Stimulated activated naive CD4-positive, alpha-beta T cell treated with Interleukin-2 at 50 U/mL for 16 hours (primary cell): ENCODE data around the gene RYR3.
"Not testable (repeated sequence)": the region's sequence is repeated elsewhere in the genome, so short reads cannot be mapped to it uniquely, and the experiment has no call there.

Source experiments
- DNase-seq: peaks from one replicate; lab custom pipeline; 2025; lab: John Stamatoyannopoulos, UW

RYR3 gene

DNA sequence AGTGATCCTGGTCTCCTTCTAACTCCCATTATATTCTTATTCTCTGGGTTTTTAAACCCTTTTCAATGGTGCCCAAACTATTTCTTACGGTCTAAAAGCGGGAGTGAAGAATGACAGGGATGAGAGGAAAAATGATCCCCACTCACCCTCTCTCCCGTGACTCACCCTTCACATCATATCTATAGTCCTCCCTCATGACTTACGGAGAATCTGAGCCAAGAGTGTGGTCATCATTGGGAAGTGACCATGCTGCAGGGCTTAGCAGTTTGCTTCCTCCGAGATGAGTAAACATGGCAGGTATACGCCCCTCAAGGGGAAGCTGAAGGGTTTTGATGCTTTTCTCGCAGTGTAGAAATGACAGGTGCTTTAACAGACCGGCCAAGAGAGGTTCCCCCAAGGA, 274.0 kb downstream of the RYR3 start:
- DNase-seq = no peak

DNA sequence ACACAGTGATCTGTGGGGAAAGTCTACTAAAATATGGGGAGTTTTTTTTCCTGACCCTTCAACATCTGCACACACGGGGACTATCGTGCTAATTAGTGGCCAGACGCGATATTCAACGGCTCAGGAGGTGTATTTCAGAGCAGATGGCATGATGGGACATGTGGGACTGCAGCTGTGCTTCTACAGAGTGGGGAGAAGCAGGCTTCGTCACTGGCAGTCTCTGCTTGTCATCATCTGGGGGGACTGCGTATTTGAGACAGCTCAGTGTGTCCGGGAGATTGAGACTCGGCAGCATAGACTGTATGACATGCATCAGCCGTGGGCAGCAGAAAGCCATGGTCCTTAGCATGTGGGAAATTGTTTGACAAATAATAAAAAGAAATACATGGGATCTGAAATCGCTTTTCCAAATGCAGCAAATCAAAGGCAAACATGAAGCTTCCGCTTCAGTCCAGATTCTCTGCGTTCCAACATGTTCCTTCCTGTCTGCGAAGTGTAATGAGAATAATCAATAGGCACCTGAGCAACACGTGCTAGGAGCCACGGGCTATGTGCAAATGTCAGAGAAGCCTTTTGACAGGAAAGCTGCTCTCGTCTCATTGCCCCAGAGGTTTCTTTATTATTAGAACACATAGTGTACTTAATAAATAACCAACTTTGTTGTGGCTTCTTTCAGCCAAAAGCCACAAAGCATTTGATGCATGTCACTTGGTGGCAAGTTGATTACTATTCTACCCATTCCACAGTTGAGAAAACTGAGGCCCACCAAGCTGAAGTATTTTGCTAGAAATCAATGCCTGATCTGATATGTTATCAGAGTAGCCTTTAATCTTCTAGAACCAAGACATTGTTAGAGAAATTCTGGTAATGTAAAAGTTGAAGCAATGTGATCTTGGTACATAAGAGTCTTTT, 276.3 kb downstream of the RYR3 start:
- no peak for DNase-seq

GRCh38 chr15:33587773-33588172, 277.0 kb downstream of the RYR3 start:
- DNase-seq = no peak

DNA sequence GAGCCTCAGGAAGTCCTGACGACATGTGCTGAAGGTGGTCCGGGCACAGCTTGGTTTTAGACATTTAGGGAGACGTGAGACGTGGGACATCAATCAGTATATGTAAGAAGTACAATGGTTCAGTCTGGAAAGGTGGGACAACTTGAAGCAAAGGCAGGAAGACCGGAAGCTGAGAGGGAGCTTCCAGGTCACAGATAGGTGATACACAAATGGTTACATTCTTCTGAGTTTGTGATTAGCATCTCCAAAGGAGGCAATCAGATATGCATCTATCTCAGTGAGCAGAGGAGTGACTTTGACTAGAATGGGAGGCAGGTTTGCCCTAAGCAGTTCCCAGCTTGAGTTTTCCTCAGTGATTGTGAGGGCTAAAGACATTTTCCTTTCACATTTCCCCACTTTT, 282.1 kb downstream of the RYR3 start:
- no peak for DNase-seq

DNA sequence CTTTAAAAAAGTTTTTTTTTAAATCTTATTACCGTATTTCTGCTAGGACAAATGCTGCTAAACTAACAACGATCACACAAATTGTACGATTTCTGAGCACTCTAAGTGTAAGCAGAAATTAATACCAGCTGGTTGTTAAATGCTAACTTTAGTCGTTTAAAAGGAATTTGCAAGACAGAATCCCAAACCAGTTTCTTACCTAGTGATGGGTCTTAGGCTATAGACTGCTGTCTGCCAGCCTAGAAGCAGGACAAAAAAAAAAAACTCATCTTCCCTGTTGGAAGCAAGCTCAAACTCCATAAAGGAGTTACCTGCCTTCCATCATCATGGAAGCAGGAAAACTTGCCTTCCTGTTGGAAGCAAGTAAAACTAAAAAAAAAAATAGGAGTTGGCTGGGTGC, 287.6 kb downstream of the RYR3 start:
- not testable (repeated sequence) for DNase-seq

GRCh38 chr15:33600212-33600611, 289.4 kb downstream of the RYR3 start:
- DNase-seq = no peak

DNA sequence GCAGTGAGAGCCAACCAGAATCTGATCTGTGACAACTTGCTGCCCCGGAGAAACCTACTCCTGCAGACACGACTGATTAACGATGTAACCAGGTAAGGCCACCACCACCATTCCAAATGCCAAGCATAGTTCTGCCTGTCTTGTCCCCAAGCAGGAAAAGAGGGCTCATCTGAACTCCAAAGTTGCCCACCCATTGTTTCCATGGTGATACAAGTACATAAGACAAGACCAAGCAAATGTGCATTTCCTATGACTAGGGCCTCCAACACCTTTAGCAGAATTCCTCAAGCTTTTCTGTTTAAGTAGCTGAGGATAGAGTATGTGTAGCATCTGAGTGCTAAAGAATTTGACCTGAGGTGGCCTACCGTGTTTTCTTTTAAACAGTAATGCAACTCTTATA, 290.7 kb downstream of the RYR3 start:
- DNase-seq = no peak

DNA sequence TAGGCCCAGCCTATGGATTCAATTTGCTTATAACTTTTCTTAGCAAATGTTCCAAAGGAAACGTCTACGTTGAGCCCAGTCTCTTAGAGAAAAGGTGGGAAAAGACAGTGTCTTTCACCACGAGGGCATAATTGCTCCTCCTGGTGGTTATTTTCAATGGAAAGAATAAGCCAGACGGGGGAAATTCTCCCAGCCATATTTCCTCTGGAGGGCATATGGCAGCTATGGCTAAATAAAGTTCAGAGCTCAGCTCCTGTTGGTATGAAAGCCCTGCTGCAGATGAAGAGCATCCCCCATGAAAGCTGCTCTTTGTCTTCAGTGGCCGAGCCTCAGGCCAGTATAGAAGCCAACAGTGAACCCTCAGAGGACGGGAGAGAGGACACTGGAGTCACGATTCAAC, 297.9 kb downstream of the RYR3 start:
- no peak for DNase-seq

GRCh38 chr15:33612721-33613304, 302.0 kb downstream of the RYR3 start:
- DNase-seq = no peak

- DNase-seq = no peak
Measured at GRCh38 chr15:33616475-33616874, 305.7 kb downstream of the RYR3 start.

DNA sequence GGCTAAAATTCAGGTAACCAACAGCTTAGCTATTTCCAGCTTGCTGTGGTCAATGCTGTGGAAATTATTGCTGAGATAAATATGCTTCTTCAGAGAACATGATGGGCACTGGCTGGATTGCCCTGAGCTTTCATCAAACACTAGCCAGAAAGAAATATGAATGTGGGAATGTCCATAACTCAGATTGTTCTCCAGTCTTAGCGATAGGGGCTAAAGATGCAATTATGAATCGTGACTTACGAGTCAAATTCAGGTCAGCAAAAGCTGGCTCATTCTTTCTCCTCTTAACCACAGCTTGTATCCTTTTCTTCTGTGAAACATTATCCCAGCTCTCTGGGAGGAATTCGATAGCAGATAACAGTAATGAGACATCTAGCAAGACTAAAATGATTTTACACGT, 307.6 kb downstream of the RYR3 start:
- DNase-seq = no peak

GRCh38 chr15:33621141-33621540, 310.4 kb downstream of the RYR3 start:
- DNase-seq = no peak

GRCh38 chr15:33623010-33623409, 312.2 kb downstream of the RYR3 start:
- DNase-seq = no peak

GRCh38 chr15:33624439-33624838, 313.7 kb downstream of the RYR3 start:
- DNase-seq = no peak

DNA sequence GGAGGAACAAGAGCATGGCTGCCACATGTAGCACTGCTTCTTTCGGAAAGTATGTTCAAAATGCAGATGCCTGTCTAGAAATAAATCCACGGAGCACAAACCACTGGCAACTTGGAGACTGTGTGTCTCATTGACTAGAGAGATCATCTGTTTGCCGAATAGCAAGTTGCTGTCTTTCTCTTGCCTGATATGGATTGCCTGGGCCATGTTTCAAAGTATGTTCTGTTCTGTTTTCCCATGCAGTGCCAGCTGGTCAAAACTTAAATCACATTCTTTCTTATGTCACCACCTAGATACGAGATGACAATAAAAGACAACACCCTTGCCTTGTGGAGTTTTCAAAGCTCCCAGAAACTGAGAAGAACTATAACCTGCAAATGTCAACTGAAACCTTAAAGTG, 318.9 kb downstream of the RYR3 start:
- no peak for DNase-seq

- DNase-seq = no peak
Measured at GRCh38 chr15:33636234-33636633, 325.5 kb downstream of the RYR3 start.

DNA sequence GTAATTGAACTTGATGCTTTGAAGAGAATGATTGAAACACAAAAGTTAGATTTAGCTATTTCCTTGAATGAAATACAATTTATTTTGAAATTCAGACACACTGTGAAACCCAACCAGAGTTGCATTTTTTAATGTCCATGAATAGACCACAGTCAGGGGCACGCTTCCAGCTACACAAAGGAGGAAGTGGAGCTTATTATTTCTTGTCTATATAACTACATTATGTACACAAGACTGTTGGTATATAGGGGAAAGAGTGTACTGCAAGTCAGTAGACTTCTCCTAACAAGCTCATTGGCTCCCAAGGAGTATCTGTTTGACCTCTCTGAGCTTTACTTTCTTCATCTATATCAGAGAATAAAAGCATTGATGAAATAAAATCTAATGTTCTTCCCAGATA, 326.2 kb downstream of the RYR3 start:
- DNase-seq = no peak

GRCh38 chr15:33638453-33638852, 327.7 kb downstream of the RYR3 start:
- no peak for DNase-seq

DNA sequence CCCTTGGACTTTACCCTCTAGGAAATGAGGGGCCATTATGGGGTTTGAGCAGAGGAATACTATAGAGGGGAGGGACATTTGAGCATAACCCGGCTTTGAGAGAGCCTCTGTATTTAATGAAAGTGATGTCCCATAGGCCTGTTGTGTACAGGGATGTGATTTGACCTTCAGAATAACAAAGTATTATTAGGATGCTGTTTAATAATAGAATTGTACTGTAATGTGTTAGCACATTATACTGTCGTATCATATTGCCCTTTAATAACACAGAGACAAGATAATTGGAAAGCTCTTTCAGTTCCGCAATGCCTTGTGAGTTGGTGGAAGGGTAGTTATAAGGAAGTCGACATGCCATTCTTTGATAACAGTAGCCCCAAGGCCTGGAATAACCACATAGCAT, 328.3 kb downstream of the RYR3 start:
- DNase-seq = no peak

DNA sequence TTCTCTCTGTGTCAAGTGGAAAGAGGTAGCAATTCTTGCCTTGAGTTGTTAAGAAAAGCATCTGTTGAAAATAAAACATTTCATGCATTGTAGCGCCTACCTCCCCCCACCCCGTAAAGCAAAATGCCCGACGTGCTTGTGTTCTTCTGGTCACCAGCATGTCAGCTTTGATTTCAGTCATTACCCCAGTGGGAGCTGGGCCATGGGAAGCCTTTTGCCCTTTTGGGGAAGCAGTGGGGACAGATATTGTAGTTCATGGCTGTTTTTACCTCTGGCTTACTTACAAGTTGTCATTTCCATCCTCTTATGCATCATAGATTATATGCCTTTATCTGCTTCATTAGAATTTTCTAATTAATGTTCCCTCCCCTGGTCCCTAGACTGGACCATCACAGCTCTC, 328.7 kb downstream of the RYR3 start:
- no peak for DNase-seq

- no peak for DNase-seq
Measured at GRCh38 chr15:33639978-33640377, 329.2 kb downstream of the RYR3 start.

DNA sequence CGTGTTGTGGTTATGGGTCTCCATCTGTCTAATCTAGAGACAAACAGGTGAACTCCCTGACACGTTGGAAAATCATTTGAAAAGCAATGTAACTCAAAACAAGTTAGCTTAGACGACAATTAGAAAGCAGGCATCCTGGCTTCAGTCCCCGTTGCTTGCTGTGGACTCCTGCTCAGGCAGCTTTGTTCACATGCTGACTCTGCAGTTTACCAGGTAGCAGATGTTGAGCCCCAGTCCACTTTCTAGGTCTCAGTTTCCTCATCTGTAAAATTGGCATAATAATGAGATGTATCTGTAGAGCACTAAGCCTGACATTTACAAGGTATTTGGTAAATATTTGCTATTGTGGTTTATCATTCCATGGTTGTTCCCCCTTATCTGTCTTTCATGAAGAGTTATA, 330.3 kb downstream of the RYR3 start:
- DNase-seq = no peak

DNA sequence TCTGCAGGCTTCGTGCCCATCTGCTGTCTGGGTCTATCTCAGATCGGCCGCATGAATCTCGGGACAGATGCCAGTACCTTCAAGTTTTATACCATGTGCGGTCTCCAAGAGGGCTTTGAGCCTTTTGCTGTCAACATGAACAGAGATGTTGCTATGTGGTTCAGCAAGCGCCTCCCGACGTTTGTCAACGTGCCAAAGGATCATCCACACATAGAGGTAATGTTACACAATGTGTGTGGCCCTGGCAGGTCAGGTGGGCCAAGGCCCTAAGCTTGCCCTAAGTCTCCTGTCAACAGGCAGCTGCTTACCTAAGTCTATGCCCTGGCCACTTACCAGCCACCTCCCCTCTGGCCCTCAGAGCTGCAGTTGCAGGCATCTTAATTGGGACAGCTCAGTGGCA, 333.5 kb downstream of the RYR3 start:
- no peak for DNase-seq

DNA sequence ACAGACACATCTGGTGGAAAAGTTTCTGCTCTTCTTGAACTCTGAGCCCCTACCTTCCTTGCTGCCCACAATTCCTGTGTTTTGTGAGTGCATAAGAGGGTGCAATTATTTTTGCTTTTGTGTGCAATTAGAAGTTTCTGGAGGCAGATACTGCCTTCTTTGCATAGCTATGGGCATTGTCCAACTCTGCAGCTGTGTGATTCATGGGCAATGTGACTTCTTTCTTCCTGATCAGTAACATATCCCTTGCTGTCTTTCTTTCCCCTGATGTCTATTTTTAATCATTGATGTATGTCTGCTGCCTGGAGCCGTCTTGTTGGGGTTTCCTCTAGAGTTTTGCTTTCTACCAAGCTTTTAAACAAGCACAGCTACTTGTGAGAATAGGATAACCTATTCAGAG, 336.0 kb downstream of the RYR3 start:
- DNase-seq = no peak
